H1 (cell line): ENCODE data around the gene FRMPD4. TPM values are rescaled to one million over a fixed set of nuclear protein-coding genes. Genes with fewer than 3 reads are reported as not detected.

Source experiments
- CTCF ChIA-PET: fragments of 300-600 bp; sonication (Branson Sonifier 250); formaldehyde crosslinking; loops from one replicate; lab custom pipeline; 2021; ENCODE audit not compliant: partially characterized antibody; lab: Charles Lee
- POLR2A ChIA-PET: fragments of 300-600 bp; sonication (Branson Sonifier 250); formaldehyde crosslinking; loops from one replicate; lab custom pipeline; 2021; ENCODE audit warnings: inconsistent platforms; ENCODE audit not compliant: partially characterized antibody; lab: Charles Lee
- DNase-seq, 2 experiments: peaks; one replicate each; pipeline versions ENCODE4 v3.0.0 to v3.0.0-alpha.2; 2010 to 2022; ENCODE audit warnings: low spot score in 2 of 2, low read depth in 1 of 2, mixed read lengths in 1 of 2
- FAIRE-seq: peaks from 2 replicates; lab custom pipeline; 2011; peaks lifted over from hg19 to GRCh38; lab: Jason Lieb, UNC
- H2AFZ ChIP-seq: 2 replicates; pipeline ENCODE4 v1.8.1; 2012; ENCODE audit warnings: low read length, inconsistent platforms
- H2AK5ac ChIP-seq: 2 replicates; pipeline ENCODE4 v1.6.1; 2013; ENCODE audit warnings: low read depth, low read length
- H2BK120ac ChIP-seq: replicated peaks from 2 replicates; pipeline ENCODE3; 2013; ENCODE audit warnings: low read depth, low read length, inconsistent platforms
- H2BK12ac ChIP-seq: 2 replicates; pipeline ENCODE4 v1.6.1; 2013; ENCODE audit warnings: low read depth, low read length
- H2BK15ac ChIP-seq: 2 replicates; pipeline ENCODE4 v1.6.1; 2013; ENCODE audit warnings: low read length
- H2BK20ac ChIP-seq: 2 replicates; pipeline ENCODE4 v1.6.1; 2013; ENCODE audit warnings: low read length
- H2BK5ac ChIP-seq: 2 replicates; pipeline ENCODE4 v1.6.1; 2013; ENCODE audit warnings: low read depth, low read length
- H3K14ac ChIP-seq: 2 replicates; pipeline ENCODE4 v1.6.1; 2013; ENCODE audit warnings: inconsistent platforms; ENCODE audit not compliant: insufficient read length
- H3K18ac ChIP-seq: 2 replicates; pipeline ENCODE4 v1.6.1; 2013; ENCODE audit warnings: low read length; ENCODE audit errors: extremely low read depth
- H3K23ac ChIP-seq: 2 replicates; pipeline ENCODE4 v1.6.1; 2013; ENCODE audit warnings: inconsistent platforms; ENCODE audit not compliant: insufficient read length
- H3K23me2 ChIP-seq: 2 replicates; pipeline ENCODE4 v1.6.1; 2013; ENCODE audit warnings: low read depth, low read length
- H3K27ac ChIP-seq: 2 replicates; pipeline ENCODE4 v1.6.1; 2011; ENCODE audit warnings: low read depth, low read length, inconsistent platforms
- H3K27me3 ChIP-seq, 4 experiments: replicated peaks in 1 of 4; 1 replicate in 1 of 4; 2 replicates in 3 of 4; pipeline versions ENCODE4 v1.6.1 to v1.8.1; 2011 to 2013; ENCODE audit warnings: low read length in 3 of 4, mild to moderate bottlenecking in 3 of 4, inconsistent platforms in 2 of 4, mixed read lengths in 2 of 4, moderate library complexity in 1 of 4; ENCODE audit not compliant: control insufficient read depth in 3 of 4, insufficient read depth in 3 of 4; ENCODE audit errors: extremely low read depth in 1 of 4
- H3K36me3 ChIP-seq, 4 experiments: 2 replicates each; pipeline versions ENCODE4 v1.6.1 to v1.8.1; 2011 to 2013; ENCODE audit warnings: mild to moderate bottlenecking in 4 of 4, low read length in 3 of 4, moderate library complexity in 2 of 4, control low read depth in 1 of 4, inconsistent platforms in 1 of 4; ENCODE audit not compliant: insufficient read depth in 4 of 4, control insufficient read depth in 2 of 4
- H3K4ac ChIP-seq: replicated peaks from 2 replicates; pipeline ENCODE3; 2013; ENCODE audit warnings: low read length, low read depth, mixed read lengths, inconsistent platforms; ENCODE audit not compliant: insufficient read length
- H3K4me1 ChIP-seq, 4 experiments: replicated peaks in 1 of 4; 1 replicate in 1 of 4; 2 replicates in 3 of 4; pipeline versions ENCODE4 v1.6.1 to v1.8.1; 2011 to 2013; ENCODE audit warnings: low read length in 3 of 4, inconsistent platforms in 2 of 4, mixed read lengths in 1 of 4; ENCODE audit not compliant: insufficient read depth in 4 of 4, control insufficient read depth in 3 of 4
- H3K4me2 ChIP-seq, 2 experiments: 2 replicates each; pipeline versions ENCODE4 v1.6.1 to v1.8.1; 2011 to 2013; ENCODE audit warnings: low read depth in 2 of 2, low read length in 2 of 2, control low read depth in 1 of 2, inconsistent platforms in 1 of 2, mild to moderate bottlenecking in 1 of 2; ENCODE audit not compliant: insufficient read depth in 1 of 2
- H3K4me3 ChIP-seq, 4 experiments: fragments of 200-600, 300-600 bp in 1 of 4; sonication (generic), shearing (Covaris generic), sonication (Bioruptor Twin) in 1 of 4; 2 replicates each; pipeline versions ENCODE4 v1.5.1 to v1.8.1; 2011 to 2016; ENCODE audit warnings: low read length in 4 of 4, low read depth in 3 of 4, control low read depth in 2 of 4, inconsistent platforms in 2 of 4, mild to moderate bottlenecking in 2 of 4, mixed read lengths in 1 of 4, moderate library complexity in 1 of 4; ENCODE audit not compliant: insufficient read depth in 2 of 4; ENCODE audit errors: extremely low read depth in 1 of 4
- H3K56ac ChIP-seq: replicated peaks from 2 replicates; pipeline ENCODE3; 2013; ENCODE audit warnings: low read depth, mild to moderate bottlenecking, mixed read lengths, low read length, inconsistent platforms; ENCODE audit not compliant: insufficient read length
- H3K79me1 ChIP-seq: 2 replicates; pipeline ENCODE4 v1.6.1; 2013; ENCODE audit warnings: low read depth, low read length, control low read depth
- H3K79me2 ChIP-seq, 2 experiments: 2 replicates each; pipeline versions ENCODE4 v1.6.1 to v1.8.1; 2012 to 2013; ENCODE audit warnings: low read length in 2 of 2, mild to moderate bottlenecking in 2 of 2, inconsistent platforms in 1 of 2; ENCODE audit not compliant: insufficient read depth in 2 of 2, control insufficient read depth in 1 of 2
- H3K9ac ChIP-seq, 4 experiments: replicated peaks in 1 of 4; 1 replicate in 1 of 4; 2 replicates in 3 of 4; pipeline versions ENCODE4 v1.6.1 to v1.8.1; 2011 to 2013; ENCODE audit warnings: low read depth in 3 of 4, low read length in 3 of 4, control low read depth in 2 of 4, mild to moderate bottlenecking in 2 of 4, moderate library complexity in 2 of 4, inconsistent platforms in 1 of 4; ENCODE audit errors: extremely low read depth in 1 of 4
- H3K9me3 ChIP-seq, 2 experiments: 2 replicates each; pipeline versions ENCODE4 v1.6.1 to v1.8.1; 2012 to 2013; ENCODE audit warnings: mild to moderate bottlenecking in 2 of 2, moderate library complexity in 2 of 2, control low read depth in 1 of 2, inconsistent platforms in 1 of 2, low read depth in 1 of 2, low read length in 1 of 2, mixed read lengths in 1 of 2; ENCODE audit not compliant: insufficient read depth in 2 of 2
- H4K20me1 ChIP-seq, 2 experiments: replicated peaks in 1 of 2; 2 replicates each; pipeline versions ENCODE3 to v1.8.1; 2011 to 2013; ENCODE audit warnings: inconsistent platforms in 2 of 2, low read length in 2 of 2, mild to moderate bottlenecking in 1 of 2; ENCODE audit not compliant: insufficient read depth in 2 of 2, control insufficient read depth in 1 of 2
- H4K5ac ChIP-seq: 2 replicates; pipeline ENCODE4 v1.6.1; 2013; ENCODE audit warnings: low read length, low read depth, mixed read lengths, inconsistent platforms; ENCODE audit not compliant: insufficient read length
- H4K8ac ChIP-seq: 2 replicates; pipeline ENCODE4 v1.8.0; 2013; ENCODE audit warnings: mild to moderate bottlenecking, moderate library complexity, low read length, inconsistent platforms; ENCODE audit not compliant: insufficient read depth; ENCODE audit errors: extremely low read depth
- H4K91ac ChIP-seq: replicated peaks from 2 replicates; pipeline ENCODE3; 2013; ENCODE audit warnings: low read length, mixed read lengths, inconsistent platforms; ENCODE audit not compliant: insufficient read length
- ASH2L ChIP-seq: fragments of 200-600, 300-600 bp; sonication (generic); IDR thresholded peaks from one replicate; pipeline ENCODE4 v1.7.1; 2017; ENCODE audit warnings: low read length
- CEBPB ChIP-seq: IDR thresholded peaks from 2 replicates; pipeline ENCODE4 v1.6.1; 2012; ENCODE audit warnings: low read depth, low read length
- GABPA ChIP-seq: IDR thresholded peaks from 2 replicates; pipeline ENCODE4 v1.6.1; 2011; ENCODE audit warnings: mild to moderate bottlenecking, low read length, moderate library complexity, borderline replicate concordance; ENCODE audit not compliant: insufficient read depth
- KDM4A ChIP-seq: IDR thresholded peaks from one replicate; pipeline ENCODE4 v1.7.1; 2012; ENCODE audit warnings: low read depth, mild to moderate bottlenecking, moderate library complexity, low read length, inconsistent platforms; ENCODE audit not compliant: severe bottlenecking
- NANOG ChIP-seq: IDR thresholded peaks from 2 replicates; pipeline ENCODE4 v1.6.1; 2011; ENCODE audit warnings: low read length, low read depth, mild to moderate bottlenecking, inconsistent platforms; ENCODE audit not compliant: insufficient read depth, poor library complexity, severe bottlenecking
- SP2 ChIP-seq: IDR thresholded peaks from 2 replicates; pipeline ENCODE4 v1.6.1; 2012; ENCODE audit warnings: mild to moderate bottlenecking, low read length, inconsistent platforms
- WGBS, 2 experiments: shearing (Covaris generic) in 1 of 2; methylation state at CpG; one replicate each; pipeline versions ENCODE4 v1.1.6 to v1.1.7; 2013 to 2015; ENCODE audit warnings: low lambda C conversion rate in 2 of 2, mixed read lengths in 2 of 2, inconsistent platforms in 1 of 2, low coverage in 1 of 2, missing lambda C conversion rate in 1 of 2; ENCODE audit not compliant: insufficient replicate concordance in 2 of 2, insufficient coverage in 1 of 2, insufficient read length in 1 of 2; ENCODE audit errors: extremely low coverage in 1 of 2, missing lambda C conversion rate in 1 of 2; 5-methylcytosine and 5-hydroxymethylcytosine counted together
- polyA plus RNA-seq, 7 experiments: library from polyadenylated mRNA; depleted of rRNA in 3 of 7; stranded (reverse) in 5 of 7; unstranded in 2 of 7; fragments of >200 nt in 5 of 7; fragments of 200-250 nt in 2 of 7; gene quantifications; 1 replicate in 5 of 7; 2 replicates in 1 of 7; 4 replicates in 1 of 7; pipeline versions ENCODE4 v1.2.1 to v1.2.3, GENCODE V29; 2011 to 2013; ENCODE audit warnings: missing spikeins in 2 of 7, mixed read lengths in 2 of 7
- total RNA-seq: library from RNA; stranded (reverse); fragmentation: NEBNext Ultra II Directional; extraction: Animal tissue kit (Norgen Biotek cat#: 25700); gene quantifications from 2 replicates; pipeline ENCODE4 v1.2.1, GENCODE V29; 2021

FRMPD4 gene
- total and polyA plus RNA-seq, 2 of the 8 experiments (the other 6 are each of a cell fraction or from before 2014, with no cell fraction given): 0.02 to 0.37 TPM

DNA sequence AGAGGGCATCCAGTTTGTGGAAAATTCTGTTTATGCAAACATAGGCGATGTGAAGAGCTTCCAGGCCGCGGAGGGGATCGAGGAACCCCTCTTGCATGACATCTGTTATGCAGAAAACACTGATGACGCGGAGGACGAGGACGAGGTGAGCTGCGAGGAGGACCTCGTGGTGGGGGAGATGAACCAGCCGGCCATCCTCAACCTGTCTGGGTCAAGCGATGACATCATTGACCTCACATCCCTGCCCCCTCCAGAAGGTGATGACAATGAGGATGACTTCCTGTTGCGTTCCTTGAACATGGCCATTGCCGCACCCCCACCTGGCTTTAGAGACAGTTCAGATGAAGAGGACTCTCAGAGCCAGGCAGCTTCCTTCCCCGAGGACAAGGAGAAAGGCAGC lies 578.3 kb downstream of the FRMPD4 start:
- H2BK12ac ChIP-seq: no peak overlapping the region
- no peak overlapping the region for H3K14ac ChIP-seq
- H3K79me1 ChIP-seq: no peaks in the 10 kb centered on the region
- no peaks in the 10 kb centered on the region for H3K27me3 ChIP-seq
- 97% methylated on average over 13 of the region's 15 CpGs; no CpG with 5 or more reads in 1 of the 2 experiments for WGBS, 2 experiments
- H2BK20ac ChIP-seq: no peak overlapping the region
- ChIA-PET POLR2A (no interaction called here), CTCF (interaction anchor here (1.3 kb wide), 1 partner anchor 54 kb away, joined by 3 read pairs; no protein-coding TSS in a partner anchor)
- H4K20me1 ChIP-seq: no peaks in the 10 kb centered on the region
- H2BK120ac ChIP-seq: no peak overlapping the region
- no peak overlapping the region for H3K9ac ChIP-seq
- no peak overlapping the region for H4K91ac ChIP-seq
- no peaks in the 10 kb centered on the region for H3K4me1 ChIP-seq
- H3K27ac ChIP-seq: no peak overlapping the region
- no peak overlapping the region for H2AK5ac ChIP-seq
- no peaks in the 10 kb centered on the region for H3K9me3 ChIP-seq
- H3K23me2 ChIP-seq: no peaks in the 10 kb centered on the region
- no peak overlapping the region for H4K8ac ChIP-seq
- H3K4me2 ChIP-seq: no peak overlapping the region
- no peak overlapping the region for H2AFZ ChIP-seq
- H2BK15ac ChIP-seq: no peak overlapping the region
- no peak overlapping the region for H3K56ac ChIP-seq
- H3K23ac ChIP-seq: no peak overlapping the region
- no peak for DNase-seq
- no peaks in the 10 kb centered on the region for H3K79me2 ChIP-seq
- H4K5ac ChIP-seq: no peak overlapping the region
- H2BK5ac ChIP-seq: no peak overlapping the region
- H3K4me3 ChIP-seq: no peak overlapping the region
- FAIRE-seq: no peak
- TF ChIP-seq CEBPB (no peak), NANOG (no peak), ASH2L (no peak), GABPA (no peak), SP2 (no peak), KDM4A (no peak)
- no peak overlapping the region for H3K4ac ChIP-seq
- no peak overlapping the region for H3K18ac ChIP-seq
- no peaks in the 10 kb centered on the region for H3K36me3 ChIP-seq
